NT2/D1 (cell line): ENCODE data around the gene HDAC10.

Experiments
- SUZ12 ChIP-seq: IDR thresholded peaks from 2 replicates; pipeline ENCODE4 v1.6.1; 2011; ENCODE audit not compliant: insufficient read length, insufficient read depth; ENCODE audit errors: extremely low read depth
- YY1 ChIP-seq: IDR thresholded peaks from 2 replicates; pipeline ENCODE4 v1.6.1; 2011; ENCODE audit not compliant: insufficient read length, insufficient read depth
- ZNF274 ChIP-seq: IDR thresholded peaks from 2 replicates; pipeline ENCODE4 v1.6.1; 2011; ENCODE audit warnings: mild to moderate bottlenecking, low read depth, low read length

DNA sequence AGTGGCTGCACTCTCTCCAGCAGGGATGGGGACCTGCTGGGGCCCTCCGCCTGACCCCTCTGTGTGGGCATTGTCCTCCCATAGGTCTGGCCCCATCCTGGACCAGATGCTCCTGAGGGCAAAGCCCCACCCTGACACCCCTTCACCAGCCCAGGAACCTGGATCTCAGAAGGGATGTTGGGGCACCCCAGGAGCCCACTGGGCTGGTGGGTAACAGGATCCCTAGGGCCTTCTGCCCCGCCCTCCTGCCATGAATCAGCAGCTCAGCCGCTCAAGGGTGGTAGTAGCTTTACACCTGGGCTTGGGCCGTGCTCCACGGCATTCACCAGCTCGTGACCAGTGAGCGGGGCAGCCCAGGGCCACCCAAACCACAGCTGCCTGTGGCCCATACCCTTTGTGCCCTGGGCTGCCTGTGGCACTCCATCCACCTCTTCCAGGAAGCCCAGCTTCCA lies 11.4 kb upstream of the HDAC10 start:
- TF ChIP-seq ZNF274 (no peak), YY1 (no peak), SUZ12 (no peak)
